Neural progenitor cell (in vitro differentiated cells): ENCODE measurements around the gene RBFOX2. TPM values are rescaled to one million over a fixed set of nuclear protein-coding genes. Genes with fewer than 3 reads are reported as not detected.

Experiments
- DNase-seq: peaks from one replicate; pipeline ENCODE4 v3.0.0-alpha.2; 2016; ENCODE audit warnings: low spot score
- H2AFZ ChIP-seq: fragments of 200-600 bp; sonication (generic); replicated peaks from 2 replicates; pipeline ENCODE4 v1.6.1; 2016; ENCODE audit warnings: antibody characterized with exemption
- H3F3A ChIP-seq: fragments of 200-600 bp; sonication (generic); 2 replicates; pipeline ENCODE4 v1.6.1; 2016; ENCODE audit warnings: antibody characterized with exemption, low read depth
- H3K27ac ChIP-seq: fragments of 200-600 bp; sonication (generic); 2 replicates; pipeline ENCODE4 v1.5.1; 2016; ENCODE audit warnings: mild to moderate bottlenecking
- H3K27me3 ChIP-seq: fragments of 200-600 bp; sonication (generic); 2 replicates; pipeline ENCODE4 v1.6.1; 2016; ENCODE audit warnings: mild to moderate bottlenecking, moderate library complexity
- H3K36me3 ChIP-seq: fragments of 200-600 bp; sonication (generic); 2 replicates; pipeline ENCODE4 v1.5.1; 2016
- H3K4me1 ChIP-seq: fragments of 200-600 bp; sonication (generic); 2 replicates; pipeline ENCODE4 v1.6.1; 2016; ENCODE audit warnings: mixed run types
- H3K4me2 ChIP-seq: fragments of 200-600 bp; sonication (generic); 2 replicates; pipeline ENCODE4 v1.6.1; 2016
- H3K4me3 ChIP-seq: fragments of 200-600 bp; sonication (generic); 2 replicates; pipeline ENCODE4 v1.5.1; 2016
- H3K79me2 ChIP-seq: fragments of 200-600 bp; sonication (generic); 2 replicates; pipeline ENCODE4 v1.6.1; 2016; ENCODE audit warnings: low read depth
- H3K9ac ChIP-seq: fragments of 200-600 bp; sonication (generic); 2 replicates; pipeline ENCODE4 v1.6.1; 2016
- H3K9me3 ChIP-seq: fragments of 200-600 bp; sonication (generic); 2 replicates; pipeline ENCODE4 v1.5.1; 2016; ENCODE audit warnings: low read depth
- H4K20me1 ChIP-seq: fragments of 200-600 bp; sonication (generic); 2 replicates; pipeline ENCODE4 v1.6.1; 2016; ENCODE audit warnings: low read depth
- H3K27ac Mint-ChIP-seq: 3 replicates; pipeline ENCODE4 v1.8.0; 2021; ENCODE audit warnings: mixed read lengths
- H3K27me3 Mint-ChIP-seq: 2 replicates; pipeline ENCODE4 v1.8.0; 2022; ENCODE audit warnings: low read depth, mild to moderate bottlenecking, inconsistent platforms, moderate library complexity, mixed read lengths; ENCODE audit not compliant: insufficient read depth
- H3K36me3 Mint-ChIP-seq: 3 replicates; pipeline ENCODE4 v1.8.0; 2021; ENCODE audit warnings: mixed read lengths
- H3K4me1 Mint-ChIP-seq: 3 replicates; pipeline ENCODE4 v1.8.0; 2021; ENCODE audit warnings: mixed read lengths
- H3K4me3 Mint-ChIP-seq: 3 replicates; pipeline ENCODE4 v1.8.0; 2021; ENCODE audit warnings: mild to moderate bottlenecking, moderate library complexity, mixed read lengths
- H3K9me3 Mint-ChIP-seq: 3 replicates; pipeline ENCODE4 v1.8.0; 2020; ENCODE audit warnings: mixed read lengths
- EZH2 ChIP-seq: fragments of 200-600 bp; sonication (generic); IDR thresholded peaks from 2 replicates; pipeline ENCODE4 v1.6.1; 2017; ENCODE audit warnings: antibody characterized with exemption, mild to moderate bottlenecking, moderate library complexity
- EZH2phosphoT487 ChIP-seq: fragments of 200-600 bp; sonication (generic); IDR thresholded peaks from 2 replicates; pipeline ENCODE4 v1.6.1; 2017; ENCODE audit warnings: antibody characterized with exemption
- total RNA-seq: library from RNA; depleted of rRNA; stranded (reverse); fragments of >200 nt; gene quantifications from 2 replicates; pipeline ENCODE4 v1.2.3, GENCODE V29; 2015; ENCODE audit warnings: low replicate concordance
- TF ChIP-seq, protein P1 (sequence below): fragments of 200-600 bp; sonication (generic); IDR thresholded peaks from 2 replicates; pipeline ENCODE4 v1.5.1; 2017; ENCODE audit warnings: antibody characterized with exemption, mild to moderate bottlenecking

The RBFOX2 gene
- total RNA-seq, 1 donor from 2014 or later, result 163 TPM

DNA sequence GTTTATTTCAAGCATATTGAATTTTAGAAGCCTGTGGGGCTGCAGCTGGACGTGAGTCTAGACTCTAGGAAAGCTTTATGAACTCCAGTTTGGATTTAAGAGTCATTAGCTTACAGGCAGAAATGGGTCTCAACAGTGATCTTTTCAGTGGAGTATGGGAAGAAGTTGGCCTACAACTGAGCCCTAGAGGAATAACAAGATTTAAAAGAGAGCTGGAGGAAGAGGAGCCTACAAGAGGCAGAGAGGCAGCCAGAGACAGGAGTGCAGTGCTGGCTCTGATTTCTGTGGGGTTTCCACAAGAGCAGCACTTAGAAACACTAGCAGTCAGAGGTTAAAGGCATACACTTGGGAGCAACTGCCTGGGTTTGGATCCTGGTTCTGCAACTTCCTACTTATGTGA is 293.1 kb downstream of the RBFOX2 start:
- no peak overlapping the region for H3K27ac Mint-ChIP-seq
- H3K4me1 ChIP-seq, result no peaks in the 10 kb centered on the region

DNA sequence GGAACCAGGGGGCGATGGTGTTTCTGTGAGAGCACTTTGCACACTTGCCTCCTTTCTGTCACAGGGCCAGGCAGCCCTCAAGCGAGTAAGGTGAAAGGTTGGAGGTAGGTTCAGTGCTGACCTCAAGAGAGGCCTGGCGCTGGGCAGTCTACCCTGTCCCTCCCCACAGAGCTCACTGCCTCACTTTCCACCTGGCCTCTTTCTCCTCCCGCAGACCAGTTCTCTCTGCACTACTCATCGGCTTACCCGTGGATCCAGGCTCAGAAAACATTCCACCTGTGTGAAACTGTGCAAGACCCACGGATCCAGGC is 294.2 kb downstream of the RBFOX2 start:
- no peak overlapping the region for H3K9ac ChIP-seq
- no peaks in the 10 kb centered on the region for H3K36me3 ChIP-seq
- no peak overlapping the region for H3K4me3 ChIP-seq
- no peaks in the 10 kb centered on the region for H3K4me1 ChIP-seq
- Mint-ChIP-seq H3K9me3 (no peaks in the 10 kb centered on the region), H3K4me1 (no peaks in the 10 kb centered on the region), H3K27ac (no peak overlapping the region), H3K36me3 (peaks cover 17% of the 10 kb centered on the region), H3K4me3 (no peak overlapping the region), H3K27me3 (peaks cover 5% of the 10 kb centered on the region)
- DNase-seq, result no peak
- no peak overlapping the region for H2AFZ ChIP-seq
- TF ChIP-seq EZH2 (no peak), EZH2phosphoT487 (no peak)
- TF ChIP-seq, protein P1, sequence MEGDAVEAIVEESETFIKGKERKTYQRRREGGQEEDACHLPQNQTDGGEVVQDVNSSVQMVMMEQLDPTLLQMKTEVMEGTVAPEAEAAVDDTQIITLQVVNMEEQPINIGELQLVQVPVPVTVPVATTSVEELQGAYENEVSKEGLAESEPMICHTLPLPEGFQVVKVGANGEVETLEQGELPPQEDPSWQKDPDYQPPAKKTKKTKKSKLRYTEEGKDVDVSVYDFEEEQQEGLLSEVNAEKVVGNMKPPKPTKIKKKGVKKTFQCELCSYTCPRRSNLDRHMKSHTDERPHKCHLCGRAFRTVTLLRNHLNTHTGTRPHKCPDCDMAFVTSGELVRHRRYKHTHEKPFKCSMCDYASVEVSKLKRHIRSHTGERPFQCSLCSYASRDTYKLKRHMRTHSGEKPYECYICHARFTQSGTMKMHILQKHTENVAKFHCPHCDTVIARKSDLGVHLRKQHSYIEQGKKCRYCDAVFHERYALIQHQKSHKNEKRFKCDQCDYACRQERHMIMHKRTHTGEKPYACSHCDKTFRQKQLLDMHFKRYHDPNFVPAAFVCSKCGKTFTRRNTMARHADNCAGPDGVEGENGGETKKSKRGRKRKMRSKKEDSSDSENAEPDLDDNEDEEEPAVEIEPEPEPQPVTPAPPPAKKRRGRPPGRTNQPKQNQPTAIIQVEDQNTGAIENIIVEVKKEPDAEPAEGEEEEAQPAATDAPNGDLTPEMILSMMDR, result no peak
- no peak overlapping the region for H3K27ac ChIP-seq
- H3K79me2 ChIP-seq, result no peaks in the 10 kb centered on the region
- H3K27me3 ChIP-seq, result no peaks in the 10 kb centered on the region
- H3K9me3 ChIP-seq, result no peaks in the 10 kb centered on the region
- no peaks in the 10 kb centered on the region for H3F3A ChIP-seq
- H4K20me1 ChIP-seq, result no peaks in the 10 kb centered on the region
- H3K4me2 ChIP-seq, result no peak overlapping the region

More for the DNA sequence above, 293.1 kb downstream of the RBFOX2 start:
- H3K9ac ChIP-seq, result no peak overlapping the region
- H3K9me3 ChIP-seq, result no peaks in the 10 kb centered on the region
- DNase-seq, result no peak
- Mint-ChIP-seq H3K4me3 (no peak overlapping the region), H3K9me3 (no peaks in the 10 kb centered on the region), H3K4me1 (no peaks in the 10 kb centered on the region), H3K27me3 (peaks cover 5% of the 10 kb centered on the region), H3K36me3 (peaks cover 18% of the 10 kb centered on the region)
- no peak overlapping the region for H3K27ac ChIP-seq
- H3K4me2 ChIP-seq, result no peak overlapping the region
- TF ChIP-seq, protein P1, result no peak
- TF ChIP-seq EZH2phosphoT487, result no peak
- TF ChIP-seq EZH2, result no peak
- no peak overlapping the region for H3K4me3 ChIP-seq
- no peaks in the 10 kb centered on the region for H4K20me1 ChIP-seq
- no peaks in the 10 kb centered on the region for H3K36me3 ChIP-seq
- no peak overlapping the region for H2AFZ ChIP-seq
- no peaks in the 10 kb centered on the region for H3K27me3 ChIP-seq
- H3F3A ChIP-seq, result no peaks in the 10 kb centered on the region
- H3K79me2 ChIP-seq, result no peaks in the 10 kb centered on the region

DNA sequence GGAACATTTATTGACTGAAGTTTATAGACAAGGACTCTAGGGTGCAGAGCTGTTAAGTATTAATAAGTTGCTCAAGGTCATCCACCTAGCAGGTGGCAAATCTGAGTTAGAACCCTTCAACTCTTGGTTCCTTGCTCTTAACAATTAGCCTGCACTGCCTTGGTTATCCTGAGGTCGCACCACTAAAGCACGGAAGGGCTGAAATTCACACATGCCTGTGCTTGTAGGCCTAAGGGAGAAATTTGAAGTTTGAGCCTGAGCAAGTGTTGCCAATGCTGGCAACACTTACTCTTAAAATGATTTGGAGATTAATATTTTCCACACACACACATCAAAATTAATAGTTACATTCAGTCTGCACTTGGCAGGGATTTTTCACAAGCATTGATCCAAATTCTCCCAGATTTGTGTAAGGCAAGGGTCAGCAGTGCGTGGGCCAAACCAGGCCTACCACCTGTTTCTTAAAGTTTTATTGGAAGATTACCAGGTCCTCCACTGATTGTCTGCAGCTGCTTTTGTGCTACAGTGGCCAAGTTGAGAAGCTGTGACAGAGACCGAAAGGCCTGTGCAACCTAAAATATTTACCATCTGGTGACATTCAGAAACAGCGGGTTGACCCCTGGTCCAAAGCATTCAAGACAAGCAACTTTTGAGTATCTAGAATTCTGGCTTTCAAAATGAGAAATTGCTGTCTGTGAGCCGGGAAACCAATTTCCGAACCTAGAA is 294.7 kb downstream of the RBFOX2 start:
- no peak overlapping the region for H3K4me2 ChIP-seq
- H3K36me3 ChIP-seq, result no peaks in the 10 kb centered on the region
- no peaks in the 10 kb centered on the region for H3F3A ChIP-seq
- no peak overlapping the region for H3K27ac ChIP-seq
- no peak overlapping the region for H2AFZ ChIP-seq
- no peak overlapping the region for H3K9ac ChIP-seq
- no peaks in the 10 kb centered on the region for H3K4me1 ChIP-seq
- H3K27me3 ChIP-seq, result no peaks in the 10 kb centered on the region
- peaks cover 5% of the 10 kb centered on the region for H3K27me3 Mint-ChIP-seq
- H4K20me1 ChIP-seq, result no peaks in the 10 kb centered on the region
- no peaks in the 10 kb centered on the region for H3K9me3 Mint-ChIP-seq
- H3K4me3 ChIP-seq, result no peak overlapping the region
- H3K4me3 Mint-ChIP-seq, result no peak overlapping the region
- H3K79me2 ChIP-seq, result no peaks in the 10 kb centered on the region
- H3K4me1 Mint-ChIP-seq, result no peaks in the 10 kb centered on the region
- DNase-seq, result no peak
- no peaks in the 10 kb centered on the region for H3K9me3 ChIP-seq
- no peak overlapping the region for H3K27ac Mint-ChIP-seq
- TF ChIP-seq, protein P1, result no peak
- TF ChIP-seq EZH2 (no peak), EZH2phosphoT487 (no peak)
- H3K36me3 Mint-ChIP-seq, result peaks cover 16% of the 10 kb centered on the region
